Islet of Langerhans (tissue), 1 donor: Measurements from ENCODE around the gene GGA1.

Experiments used
- FAIRE-seq: peaks from one replicate; lab custom pipeline; 2011; peaks lifted over from hg19 to GRCh38; lab: Jason Lieb, UNC

GGA1 gene

GRCh38 chr22:37674951-37675929 lies 66.6 kb downstream of the GGA1 start, which contains the start of gene LGALS1:
LGALS1 (plus strand) TSS chr22:37675636; CDS start chr22:37675703, 67 bp downstream.
- FAIRE-seq = no peak

GRCh38 chr22:37675930-37676735 lies 67.5 kb downstream of the GGA1 start:
- FAIRE-seq = no peak

- no peak for FAIRE-seq
These were observed 68.3 kb downstream of the GGA1 start for GRCh38 chr22:37676736-37677492.

- FAIRE-seq = no peak
These were observed 68.9 kb downstream of the GGA1 start for GRCh38 chr22:37677493-37677974.

GRCh38 chr22:37678372-37678771 lies 69.7 kb downstream of the GGA1 start:
- no peak for FAIRE-seq

- no peak for FAIRE-seq
These were observed 71.0 kb downstream of the GGA1 start for GRCh38 chr22:37679670-37680069.

GRCh38 chr22:37680191-37680851 lies 71.7 kb downstream of the GGA1 start:
- FAIRE-seq = no peak

GRCh38 chr22:37681001-37681424 lies 72.4 kb downstream of the GGA1 start:
- no peak for FAIRE-seq

- no peak for FAIRE-seq
These were observed 73.0 kb downstream of the GGA1 start for GRCh38 chr22:37681556-37682049.
